NCI-H1930 (cell line): ENCODE measurements around the gene OGFOD2.

Experiments
- DNase-seq, 2 experiments: peaks; one replicate each; lab custom pipeline; 2025; lab: John Stamatoyannopoulos, UW

OGFOD2 gene

GRCh38 chr12:122977655-122978392 lies 2.8 kb downstream of the OGFOD2 start:
- no peak for DNase-seq

- DNase-seq = no peak
These were observed 3.5 kb downstream of the OGFOD2 start for GRCh38 chr12:122978507-122978955.

- DNase-seq = no peak
These were observed 4.2 kb downstream of the OGFOD2 start for GRCh38 chr12:122979001-122979907.

- no peak for DNase-seq
These were observed 4.8 kb downstream of the OGFOD2 start for GRCh38 chr12:122979908-122980182.

DNA sequence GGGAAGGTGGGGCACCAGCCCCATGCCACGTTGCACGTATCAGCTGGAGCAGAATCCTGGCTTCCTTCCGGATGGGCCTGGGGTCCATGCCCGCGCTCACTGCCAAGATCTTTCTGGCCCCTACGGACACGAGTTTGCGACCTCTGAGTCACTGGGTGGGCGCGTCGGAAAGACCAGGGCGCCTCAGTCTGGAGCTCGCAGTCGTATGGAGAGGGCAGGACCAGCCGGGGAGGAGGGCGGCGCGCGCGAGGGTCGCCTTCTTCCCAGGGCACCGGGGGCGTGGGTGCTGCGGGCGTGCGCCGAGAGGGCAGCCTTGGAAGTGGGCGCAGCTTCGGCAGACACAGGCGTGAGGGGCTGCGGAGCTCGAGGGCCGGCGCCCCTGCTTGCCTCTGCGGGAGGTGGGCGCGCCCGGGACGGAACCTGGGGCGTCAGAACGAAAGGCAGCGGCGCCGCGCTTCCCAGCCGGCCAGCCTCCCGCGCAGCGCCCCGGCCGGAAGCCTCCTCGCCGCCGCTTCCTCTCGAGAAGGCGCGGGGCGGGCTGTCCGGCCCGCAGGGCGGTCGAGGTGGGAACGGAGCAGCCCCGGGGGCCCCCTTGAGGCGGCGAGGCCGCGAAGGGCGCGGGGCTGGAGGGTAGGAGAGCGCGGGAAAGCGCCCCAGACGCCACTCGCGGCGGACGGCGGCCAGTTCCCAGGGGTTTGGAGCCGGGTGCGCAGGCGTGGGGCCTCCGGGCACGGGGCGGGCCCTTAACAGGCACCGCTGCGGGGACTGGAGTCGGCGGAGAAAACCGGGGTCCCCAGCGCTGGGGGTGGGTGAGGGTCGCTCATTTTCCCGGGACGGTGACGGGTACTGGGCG lies 5.4 kb downstream of the OGFOD2 start, which contains the start of gene ARL6IP4:
Gene ARL6IP4, plus strand, starts transcription at position 499 of the 853 bp plus-strand sequence. CDS start 459 bp downstream, outside the sequence.
- peak in 1 of 2 experiments; percentile 64 for DNase-seq

- DNase-seq = peak in 1 of 2 experiments; percentile 22
These were observed 6.0 kb downstream of the OGFOD2 start for GRCh38 chr12:122981036-122981471.

- no peak for DNase-seq
These were observed 6.8 kb downstream of the OGFOD2 start for GRCh38 chr12:122981587-122982476.

DNA sequence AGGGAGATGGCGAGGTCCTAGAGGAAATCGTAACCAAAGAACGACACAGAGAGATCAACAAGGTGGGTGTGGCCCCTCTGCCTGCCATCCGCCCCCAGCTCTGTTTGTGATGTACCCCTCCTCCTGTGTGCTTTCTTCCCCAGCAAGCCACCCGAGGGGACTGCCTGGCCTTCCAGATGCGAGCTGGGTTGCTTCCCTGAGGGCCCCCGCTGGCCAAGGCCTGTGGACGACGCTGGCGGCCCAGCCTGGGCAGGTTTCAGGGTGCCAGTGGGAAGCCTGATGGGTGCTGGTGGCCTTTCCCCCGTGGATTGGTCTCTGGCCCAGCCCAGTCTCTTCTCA lies 7.4 kb downstream of the OGFOD2 start:
- no peak for DNase-seq

DNA sequence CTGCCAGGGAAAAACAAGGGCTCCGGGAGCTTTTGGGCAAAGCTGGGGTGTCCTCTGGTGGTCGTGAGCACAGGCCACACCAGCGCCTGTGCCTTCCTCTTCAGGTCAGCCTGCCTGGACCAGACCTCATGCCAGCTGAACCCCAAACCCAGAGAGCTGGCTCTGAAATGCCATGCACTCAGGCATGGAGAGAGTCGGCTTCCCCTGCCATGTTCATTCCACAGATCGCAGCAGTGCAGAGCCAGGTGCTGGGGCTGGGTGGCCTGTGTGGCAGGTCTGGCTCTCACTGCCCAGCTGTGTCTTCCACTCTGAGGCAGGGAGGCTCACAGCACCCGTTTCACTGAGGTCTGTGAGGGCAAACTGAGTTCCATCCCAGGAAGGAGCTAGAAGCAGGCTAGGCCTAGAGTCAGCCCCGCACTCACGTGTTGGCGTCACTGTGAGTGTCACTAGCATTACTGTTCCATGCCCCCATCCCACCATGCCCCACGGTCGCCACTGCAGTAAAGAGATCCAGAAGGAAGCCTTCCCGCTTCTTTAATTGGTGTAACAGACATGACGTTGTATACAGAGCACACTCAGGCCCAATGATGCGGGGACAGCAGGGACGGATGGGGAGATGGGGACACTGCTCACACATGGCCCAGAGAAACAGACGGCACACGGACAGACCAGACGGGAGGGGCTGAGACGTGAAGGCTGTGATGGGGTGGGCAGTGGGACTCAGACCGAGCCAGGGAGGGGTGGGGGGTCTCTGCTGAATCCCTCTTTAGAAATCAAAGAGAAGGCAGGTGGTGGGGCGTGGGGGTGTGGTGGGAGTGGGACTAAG lies 8.1 kb downstream of the OGFOD2 start:
- DNase-seq = no peak

DNA sequence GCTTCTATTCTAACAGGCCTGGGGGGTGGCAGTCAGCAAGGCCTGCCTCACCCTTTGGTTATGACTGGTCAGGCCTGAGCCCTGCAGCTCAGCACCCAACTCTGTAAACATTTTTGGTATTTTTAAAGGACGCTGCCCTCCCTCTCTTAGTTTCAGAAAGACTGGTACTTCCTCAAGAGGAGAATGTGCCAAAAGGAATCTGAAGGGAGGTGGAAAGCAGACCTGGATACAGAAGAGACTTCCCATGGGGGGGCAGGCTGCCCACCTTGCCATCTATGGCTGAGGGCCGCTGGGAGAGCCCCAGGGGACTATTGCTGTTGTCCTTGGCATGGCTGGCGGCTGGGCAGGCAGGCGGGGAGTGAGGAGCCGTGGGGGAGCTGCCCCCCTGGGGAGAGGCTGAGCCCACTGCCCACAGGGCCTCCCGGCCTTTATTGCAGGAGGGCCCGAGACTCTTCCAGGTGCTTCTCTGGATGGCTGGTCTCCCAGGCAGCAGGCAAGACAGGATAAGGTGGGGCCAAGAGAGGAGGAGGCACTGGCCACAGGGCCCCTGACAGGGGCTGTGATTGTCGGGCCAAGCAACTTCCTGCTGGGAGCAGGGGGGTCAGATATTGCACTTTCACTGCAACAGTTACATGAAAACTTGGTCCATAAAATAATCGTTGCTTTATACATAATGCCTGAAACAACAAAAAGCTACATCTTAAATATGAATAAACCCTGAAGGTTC lies 8.9 kb downstream of the OGFOD2 start:
- DNase-seq = no peak

DNA sequence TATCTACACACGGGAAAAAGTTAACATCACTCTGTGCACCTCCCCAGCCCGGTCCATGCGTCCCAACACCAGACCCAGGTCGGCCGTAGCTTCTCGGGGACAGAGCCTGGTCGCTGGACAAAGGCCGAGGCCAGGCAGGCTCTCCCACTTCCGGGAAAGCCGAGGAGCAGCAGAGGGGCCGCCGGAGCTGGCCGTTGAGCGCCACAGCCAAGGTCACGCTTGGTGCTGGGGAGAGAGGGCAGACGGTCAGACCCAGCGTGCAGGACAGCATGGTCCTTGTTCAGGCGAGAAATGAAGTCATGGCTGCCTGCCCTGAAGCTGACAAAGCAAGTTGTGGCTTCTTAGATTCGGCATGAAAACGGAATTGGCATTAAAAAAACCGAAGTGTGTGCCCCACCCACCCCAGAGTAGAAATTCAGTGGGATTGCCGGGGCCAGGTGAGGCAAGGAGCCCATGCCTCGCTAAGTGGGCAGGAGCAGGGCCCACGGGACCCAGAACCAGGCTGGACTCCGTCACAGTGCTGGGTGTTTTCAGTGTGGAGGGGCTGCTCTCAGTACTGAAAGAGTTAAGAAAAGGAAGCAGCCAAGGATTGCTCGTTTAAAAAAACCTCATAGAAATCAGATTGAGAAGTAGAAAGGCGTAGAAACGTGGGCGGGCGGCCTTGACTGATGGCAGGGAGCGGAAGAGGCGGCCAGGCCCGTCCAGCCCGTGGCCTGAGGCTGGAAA lies 9.7 kb downstream of the OGFOD2 start:
- no peak for DNase-seq

GRCh38 chr12:122985338-122986257 lies 10.6 kb downstream of the OGFOD2 start:
- no peak for DNase-seq

- no peak for DNase-seq
These were observed 11.3 kb downstream of the OGFOD2 start for GRCh38 chr12:122986258-122986871.

- no peak for DNase-seq
These were observed 12.3 kb downstream of the OGFOD2 start for GRCh38 chr12:122987086-122987951.

- DNase-seq = no peak
These were observed 13.0 kb downstream of the OGFOD2 start for GRCh38 chr12:122988036-122988435.

- DNase-seq = no peak
These were observed 13.7 kb downstream of the OGFOD2 start for GRCh38 chr12:122988612-122989212.
